HG03095 (cell line): ENCODE data around the gene ATP2A1.
A peak's percentile ranks its signal among the peaks of the same experiment; 100 is the strongest.
"Not testable (repeated sequence)": the region's sequence is repeated elsewhere in the genome, so short reads cannot be mapped to it uniquely, and the experiment has no call there.

Experiments used
- ATAC-seq: cut with Tn5 transposase; IDR thresholded peaks from one replicate; pipeline ENCODE4 v1.9.1; 2021; ENCODE audit warnings: moderate library complexity; ENCODE audit not compliant: unreplicated experiment

ATP2A1 gene

GRCh38 chr16:28932339-28933141 is 54.3 kb downstream of the ATP2A1 start:
- no peak for ATAC-seq

- no peak for ATAC-seq
These were observed 54.9 kb downstream of the ATP2A1 start for GRCh38 chr16:28933171-28933570.

DNA sequence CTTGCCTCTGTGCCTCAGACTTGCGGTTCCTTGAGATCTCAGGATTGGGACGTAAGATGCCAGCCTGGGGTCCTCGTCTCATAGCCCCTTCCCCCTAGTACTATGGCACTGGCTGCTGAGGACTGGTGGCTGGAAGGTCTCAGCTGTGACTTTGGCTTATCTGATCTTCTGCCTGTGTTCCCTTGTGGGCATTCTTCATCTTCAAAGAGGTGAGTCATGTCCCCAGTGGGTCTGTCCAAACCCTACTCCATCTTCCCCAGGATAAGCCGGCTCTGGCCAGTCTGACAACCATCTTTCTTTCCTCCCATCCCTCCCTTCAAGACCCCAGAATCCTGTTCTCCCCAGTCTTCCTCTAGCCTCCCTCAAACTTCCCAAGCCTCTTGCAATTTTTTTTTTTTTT is 57.1 kb downstream of the ATP2A1 start:
- no peak for ATAC-seq

- ATAC-seq = no peak
These were observed 57.9 kb downstream of the ATP2A1 start for GRCh38 chr16:28935924-28936783.

- ATAC-seq = no peak
These were observed 58.5 kb downstream of the ATP2A1 start for GRCh38 chr16:28936784-28937155.

GRCh38 chr16:28937222-28937876 is 59.1 kb downstream of the ATP2A1 start:
- no peak for ATAC-seq

GRCh38 chr16:28938721-28939120 is 60.4 kb downstream of the ATP2A1 start:
- ATAC-seq = no peak

GRCh38 chr16:28939825-28940224 is 61.5 kb downstream of the ATP2A1 start:
- ATAC-seq = not testable (repeated sequence)

GRCh38 chr16:28943281-28943680 is 65.0 kb downstream of the ATP2A1 start:
- no peak for ATAC-seq

DNA sequence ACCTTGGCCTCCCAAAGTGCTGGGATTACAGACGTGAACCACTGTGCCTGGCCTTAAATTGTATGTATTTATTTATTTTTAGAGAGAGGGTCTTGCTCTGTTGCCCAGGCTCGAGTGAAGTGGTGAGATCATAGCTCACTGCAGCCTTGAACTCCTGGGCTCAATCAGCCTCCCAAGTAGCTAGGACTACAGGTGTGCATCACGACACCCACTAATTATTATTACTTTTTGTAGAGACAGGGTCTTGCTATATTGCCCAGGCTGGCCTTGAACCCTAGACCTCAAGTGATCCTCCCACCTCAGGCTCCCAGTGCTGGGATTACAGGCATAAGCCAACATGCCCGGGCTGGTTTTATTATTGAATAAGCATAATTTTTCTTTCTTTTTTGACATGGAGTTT is 68.4 kb downstream of the ATP2A1 start:
- ATAC-seq = no peak

GRCh38 chr16:28950648-28951409 is 72.5 kb downstream of the ATP2A1 start, which contains the start of gene NFATC2IP:
Gene NFATC2IP (plus strand): TSS chr16:28950937. CDS start chr16:28951012, 75 bp downstream.
- peak; percentile 90 for ATAC-seq

DNA sequence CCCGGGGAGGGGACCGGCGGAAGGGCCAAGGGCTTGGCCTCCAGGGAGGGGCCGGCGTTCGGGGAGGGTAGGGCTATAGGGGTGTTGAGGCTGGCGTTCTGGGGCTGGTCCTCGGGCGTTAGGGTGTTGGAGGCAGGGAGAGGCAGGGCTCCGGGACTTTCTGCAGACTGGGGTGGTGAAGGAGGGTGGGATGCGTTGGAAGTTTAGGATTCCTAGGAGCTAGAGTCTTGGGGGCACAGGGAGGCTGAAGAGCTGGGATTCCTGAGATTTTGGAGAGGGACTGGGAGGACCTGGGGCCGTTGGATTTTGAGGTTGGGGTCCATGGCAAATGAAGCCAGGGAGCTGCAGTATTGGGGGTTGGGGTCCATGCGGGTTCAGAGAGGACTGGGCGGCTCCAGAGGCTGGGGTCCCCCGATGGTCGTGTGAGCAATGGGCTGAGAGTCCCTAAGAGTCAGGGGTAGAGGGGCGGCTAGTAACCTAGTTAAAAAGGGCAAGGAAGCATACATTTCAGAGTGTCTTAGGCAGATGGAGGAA is 73.2 kb downstream of the ATP2A1 start:
- no peak for ATAC-seq
